PC-9 (cell line): Measurements from ENCODE around the gene SYNE1. TPM values are rescaled to one million over a fixed set of nuclear protein-coding genes. Genes with fewer than 3 reads are reported as not detected.

ENCODE experiments used
- BruUV-seq: library from RNA; stranded (reverse); fragments of 400-500 nt; replicated peaks from 2 replicates; lab custom pipeline; 2021; lab: Mats Ljungman, UMichigan
- CTCF ChIA-PET: fragments of 300-600 bp; sonication (Branson Sonifier 250); formaldehyde crosslinking; loops from one replicate; lab custom pipeline; 2022; ENCODE audit warnings: antibody characterized with exemption; lab: Charles Lee
- POLR2A ChIA-PET: fragments of 300-600 bp; sonication (Branson Sonifier 250); formaldehyde crosslinking; loops from one replicate; lab custom pipeline; 2022; ENCODE audit warnings: antibody characterized with exemption; ENCODE audit not compliant: unreplicated experiment; lab: Charles Lee
- DNase-seq, 2 experiments: peaks; one replicate each; pipeline versions ENCODE4 v3.0.0 to v3.0.0-alpha.2; 2015 to 2022; ENCODE audit warnings: mixed read lengths in 1 of 2
- H2AFZ ChIP-seq: fragments of 200-600 bp; sonication (generic); 2 replicates; pipeline ENCODE4 v1.8.1; 2017; ENCODE audit warnings: antibody characterized with exemption
- H3F3A ChIP-seq: fragments of 200-600 bp; sonication (generic); 2 replicates; pipeline ENCODE4 v1.8.1; 2017; ENCODE audit warnings: antibody characterized with exemption, mild to moderate bottlenecking, low read depth; ENCODE audit not compliant: insufficient read depth
- H3K27ac ChIP-seq: fragments of 200-600 bp; sonication (generic); 2 replicates; pipeline ENCODE4 v1.6.1; 2016; ENCODE audit warnings: mixed run types
- H3K27me3 ChIP-seq: fragments of 200-600 bp; sonication (generic); 2 replicates; pipeline ENCODE4 v1.6.1; 2016; ENCODE audit warnings: low read depth, mixed run types; ENCODE audit not compliant: insufficient read depth
- H3K36me3 ChIP-seq: fragments of 200-600 bp; sonication (generic); 2 replicates; pipeline ENCODE4 v1.6.1; 2016; ENCODE audit warnings: low read depth, mixed run types
- H3K4me1 ChIP-seq: fragments of 200-600 bp; sonication (generic); replicated peaks from 2 replicates; pipeline ENCODE4 v1.6.1; 2016; ENCODE audit warnings: mixed run types; ENCODE audit not compliant: insufficient read depth
- H3K4me2 ChIP-seq: fragments of 200-600 bp; sonication (generic); 2 replicates; pipeline ENCODE4 v1.6.1; 2017; ENCODE audit warnings: mixed run types
- H3K4me3 ChIP-seq: fragments of 200-600 bp; sonication (generic); 2 replicates; pipeline ENCODE4 v1.6.1; 2016; ENCODE audit warnings: mixed run types
- H3K79me2 ChIP-seq: fragments of 200-600 bp; sonication (generic); 2 replicates; pipeline ENCODE4 v1.6.1; 2017; ENCODE audit warnings: low read depth, mixed run types
- H3K9me2 ChIP-seq: fragments of 200-600 bp; sonication (generic); 2 replicates; pipeline ENCODE4 v1.8.1; 2017; ENCODE audit warnings: mild to moderate bottlenecking; ENCODE audit not compliant: insufficient read depth
- H3K9me3 ChIP-seq: fragments of 200-600 bp; sonication (generic); 2 replicates; pipeline ENCODE4 v1.8.1; 2016; ENCODE audit warnings: low read depth; ENCODE audit not compliant: insufficient read depth
- H4K20me1 ChIP-seq: fragments of 200-600 bp; sonication (generic); 2 replicates; pipeline ENCODE4 v1.8.1; 2017; ENCODE audit not compliant: insufficient read depth
- CTCF ChIP-seq: fragments of 200-600 bp; sonication (generic); conservative IDR thresholded peaks from 2 replicates; pipeline ENCODE4 v1.6.1; 2017; ENCODE audit warnings: mixed run types, antibody characterized with exemption, mild to moderate bottlenecking, moderate library complexity
- EZH2 ChIP-seq: fragments of 200-600 bp; sonication (generic); IDR thresholded peaks from 2 replicates; pipeline ENCODE4 v1.8.0; 2017; ENCODE audit warnings: antibody characterized with exemption, low read depth
- intact Hi-C: fragments of 100-400 bp; cut with micrococcal nuclease; formaldehyde crosslinking; loops from one replicate; pipeline ENCODE4 v1.10.0; 2022; ENCODE audit not compliant: unreplicated experiment
- total RNA-seq: library from RNA; stranded (reverse); gene quantifications from 2 replicates; pipeline ENCODE4 v1.2.3, GENCODE V29; 2021

Gene SYNE1
- total RNA-seq, 1 experiment from 2014 or later, result 13.4 TPM

DNA sequence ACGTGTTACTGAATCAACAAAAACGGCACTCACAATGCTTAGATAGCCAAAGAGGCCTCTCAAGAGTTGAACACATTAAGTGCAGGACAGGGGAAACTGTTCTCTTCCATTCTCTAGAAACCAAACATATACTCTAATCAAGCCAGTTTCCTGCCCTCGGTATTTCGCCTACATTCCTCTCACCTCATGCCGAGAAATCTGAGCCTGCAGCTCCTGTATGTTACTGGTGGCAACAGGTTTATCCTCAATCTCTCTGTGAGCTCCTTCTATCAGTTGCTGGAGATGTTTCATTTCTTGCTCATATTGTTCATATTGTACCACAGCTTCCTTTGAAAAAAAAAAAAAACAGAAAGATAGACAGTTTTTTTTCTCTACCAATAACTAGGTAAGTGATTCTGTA is 328.9 kb downstream of the SYNE1 start:
- POLR2A ChIA-PET, result no interaction called here
- Histone ChIP-seq H3K9me2 (no peaks in the 10 kb centered on the region), H3K36me3 (no peaks in the 10 kb centered on the region), H3F3A (no peaks in the 10 kb centered on the region), H2AFZ (no peak overlapping the region), H3K9me3 (no peaks in the 10 kb centered on the region), H3K4me2 (no peak overlapping the region), H4K20me1 (no peaks in the 10 kb centered on the region), H3K27ac (no peak overlapping the region), H3K27me3 (no peaks in the 10 kb centered on the region), H3K4me3 (no peak overlapping the region), H3K4me1 (no peaks in the 10 kb centered on the region), H3K79me2 (no peaks in the 10 kb centered on the region)
- TF ChIP-seq EZH2 (no peak), CTCF (no peak)
- no peak for DNase-seq
- BruUV-seq, result no TSS peak
- intact Hi-C loops, result no loop called here
- CTCF ChIA-PET, result no interaction called here

- H3K36me3 ChIP-seq, result no peaks in the 10 kb centered on the region
- POLR2A ChIA-PET, result interaction anchor here (0.6 kb wide), 1 partner anchor 53 kb away, joined by 4 read pairs; no protein-coding TSS in a partner anchor
- no peak for DNase-seq
- H3K9me3 ChIP-seq, result no peaks in the 10 kb centered on the region
- H3K9me2 ChIP-seq, result no peaks in the 10 kb centered on the region
- H3K79me2 ChIP-seq, result no peaks in the 10 kb centered on the region
- H3K4me3 ChIP-seq, result no peak overlapping the region
- intact Hi-C loops, result no loop called here
- CTCF ChIA-PET, result no interaction called here
- H3K27ac ChIP-seq, result no peak overlapping the region
- H3F3A ChIP-seq, result no peaks in the 10 kb centered on the region
- no peak overlapping the region for H2AFZ ChIP-seq
- no TSS peak for BruUV-seq
- no peak overlapping the region for H3K4me2 ChIP-seq
- H3K27me3 ChIP-seq, result no peaks in the 10 kb centered on the region
- no peak for TF ChIP-seq EZH2
- TF ChIP-seq CTCF, result no peak
- no peaks in the 10 kb centered on the region for H3K4me1 ChIP-seq
- H4K20me1 ChIP-seq, result no peaks in the 10 kb centered on the region
Measured at GRCh38 chr6:152305672-152306071, 331.5 kb downstream of the SYNE1 start.

GRCh38 chr6:152301765-152302568 is 335.2 kb downstream of the SYNE1 start:
- intact Hi-C loops, result no loop called here
- H3K27me3 ChIP-seq, result no peaks in the 10 kb centered on the region

More at GRCh38 chr6:152301765-152302568, 335.2 kb downstream of the SYNE1 start:
- H3K27ac ChIP-seq, result no peak overlapping the region
- no peaks in the 10 kb centered on the region for H3K4me1 ChIP-seq
- no peaks in the 10 kb centered on the region for H3K9me3 ChIP-seq
- H3F3A ChIP-seq, result no peaks in the 10 kb centered on the region
- ChIA-PET CTCF (no interaction called here), POLR2A (no interaction called here)
- H3K9me2 ChIP-seq, result no peaks in the 10 kb centered on the region
- no peak for DNase-seq
- no peak overlapping the region for H2AFZ ChIP-seq
- TF ChIP-seq EZH2, result no peak
- no peak for TF ChIP-seq CTCF
- no TSS peak for BruUV-seq
- no peaks in the 10 kb centered on the region for H3K79me2 ChIP-seq
- no peak overlapping the region for H3K4me3 ChIP-seq
- peak overlapping the region; percentile 2; the same call in 1 of the 2 replicates for H3K4me2 ChIP-seq
- H4K20me1 ChIP-seq, result no peaks in the 10 kb centered on the region
- H3K36me3 ChIP-seq, result no peaks in the 10 kb centered on the region
